WTC11 (cell line): ENCODE data around the gene RXRA. TPM values are rescaled to one million over a fixed set of nuclear protein-coding genes. Genes with fewer than 3 reads are reported as not detected.

Experiments used
- ATAC-seq: fragments of 200-7000 bp; cut with Tn5 transposase; 2 replicates; pipeline ENCODE4 v1.10.0; 2021; ENCODE audit warnings: mild to moderate bottlenecking, moderate library complexity
- CTCF ChIA-PET: fragments of 300-600 bp; sonication (Branson Sonifier 250); formaldehyde crosslinking; loops from one replicate; lab custom pipeline; 2021; ENCODE audit warnings: antibody characterized with exemption; lab: Charles Lee
- POLR2A ChIA-PET: fragments of 350-600 bp; sonication (Branson Sonifier 250); formaldehyde crosslinking; loops from one replicate; lab custom pipeline; 2021; ENCODE audit warnings: antibody characterized with exemption; lab: Charles Lee
- DNase-seq: peaks from one replicate; pipeline ENCODE4 v3.0.0; 2021; ENCODE audit warnings: low spot score
- H3K27ac Mint-ChIP-seq: 2 replicates; pipeline ENCODE4 v1.8.0; 2021; ENCODE audit warnings: mixed read lengths
- H3K27me3 Mint-ChIP-seq: 2 replicates; pipeline ENCODE4 v1.8.0; 2021; ENCODE audit warnings: low read depth, mild to moderate bottlenecking, moderate library complexity, mixed read lengths
- H3K36me3 Mint-ChIP-seq: 2 replicates; pipeline ENCODE4 v1.8.0; 2021; ENCODE audit warnings: mixed read lengths
- H3K4me1 Mint-ChIP-seq: 2 replicates; pipeline ENCODE4 v1.8.0; 2022; ENCODE audit warnings: mixed read lengths
- H3K4me3 Mint-ChIP-seq: 2 replicates; pipeline ENCODE4 v1.8.0; 2021; ENCODE audit warnings: mild to moderate bottlenecking, moderate library complexity, mixed read lengths
- H3K9me3 Mint-ChIP-seq: 2 replicates; pipeline ENCODE4 v1.8.0; 2021; ENCODE audit warnings: mixed read lengths
- ESRRA ChIP-seq: sonication (generic); formaldehyde crosslinking; IDR thresholded peaks from 2 replicates; pipeline ENCODE4 v1.8.1; 2022; ENCODE audit warnings: mild to moderate bottlenecking, missing genetic modification reagents, borderline replicate concordance
- ETV6 ChIP-seq: sonication (generic); formaldehyde crosslinking; IDR thresholded peaks from 2 replicates; pipeline ENCODE4 v1.8.1; 2022; ENCODE audit warnings: mild to moderate bottlenecking, missing genetic modification reagents
- FOXJ3 ChIP-seq: sonication (generic); formaldehyde crosslinking; IDR thresholded peaks from 2 replicates; pipeline ENCODE4 v1.9.0; 2021; ENCODE audit warnings: missing genetic modification reagents, mild to moderate bottlenecking, borderline replicate concordance
- IRF1 ChIP-seq: sonication (generic); formaldehyde crosslinking; IDR thresholded peaks from 2 replicates; pipeline ENCODE4 v1.8.0; 2023; ENCODE audit warnings: missing genetic modification reagents
- MYBL2 ChIP-seq: sonication (generic); formaldehyde crosslinking; IDR thresholded peaks from 2 replicates; pipeline ENCODE4 v1.8.1; 2023; ENCODE audit warnings: mild to moderate bottlenecking, moderate library complexity, missing genetic modification reagents
- NFATC4 ChIP-seq: fragments of 250-450 bp; sonication (Bioruptor Pico); IDR thresholded peaks from 2 replicates; pipeline ENCODE4 v1.9.0; 2021; ENCODE audit warnings: mild to moderate bottlenecking
- NFYB ChIP-seq: sonication (generic); formaldehyde crosslinking; conservative IDR thresholded peaks from 2 replicates; pipeline ENCODE4 v1.8.0; 2022; ENCODE audit warnings: low read depth, missing genetic modification reagents
- NR3C1 ChIP-seq: sonication (generic); formaldehyde crosslinking; conservative IDR thresholded peaks from 2 replicates; pipeline ENCODE4 v1.8.1; 2023; ENCODE audit warnings: low read depth, mild to moderate bottlenecking, missing genetic modification reagents
- OVOL2 ChIP-seq: fragments of 250-450 bp; sonication (Bioruptor Pico); IDR thresholded peaks from 2 replicates; pipeline ENCODE4 v1.9.0; 2021; ENCODE audit warnings: mild to moderate bottlenecking, borderline replicate concordance
- SP1 ChIP-seq: sonication (generic); formaldehyde crosslinking; conservative IDR thresholded peaks from 2 replicates; pipeline ENCODE4 v1.8.1; 2022; ENCODE audit warnings: missing genetic modification reagents
- ZBTB21 ChIP-seq: sonication (generic); formaldehyde crosslinking; IDR thresholded peaks from 2 replicates; pipeline ENCODE4 v1.8.1; 2023; ENCODE audit warnings: mild to moderate bottlenecking, missing genetic modification reagents, borderline replicate concordance
- ZNF121 ChIP-seq: sonication (generic); formaldehyde crosslinking; IDR thresholded peaks from 2 replicates; pipeline ENCODE4 v1.8.0; 2023; ENCODE audit warnings: missing genetic modification reagents
- ZNF532 ChIP-seq: fragments of 250-450 bp; sonication (Bioruptor Pico); IDR thresholded peaks from 2 replicates; pipeline ENCODE4 v1.9.0; 2021; ENCODE audit warnings: mild to moderate bottlenecking, borderline replicate concordance
- total RNA-seq: library from RNA; stranded (reverse); gene quantifications from 3 replicates; pipeline ENCODE4 v1.2.3, GENCODE V29; 2021
- TF ChIP-seq, protein P1 (sequence below): fragments of 250-450 bp; sonication (Bioruptor Pico); conservative IDR thresholded peaks from 2 replicates; pipeline ENCODE4 v1.9.0; 2021; ENCODE audit warnings: mild to moderate bottlenecking
- TF ChIP-seq, protein P2 (sequence below): sonication (generic); formaldehyde crosslinking; IDR thresholded peaks from 2 replicates; pipeline ENCODE4 v1.8.0; 2022; ENCODE audit warnings: mild to moderate bottlenecking, missing genetic modification reagents
- TF ChIP-seq, protein P3 (sequence below): fragments of 200-600 bp; IDR thresholded peaks from 2 replicates; pipeline ENCODE4 v1.8.0; 2022; ENCODE audit warnings: antibody characterized with exemption
- TF ChIP-seq, protein P4 (sequence below): sonication (generic); formaldehyde crosslinking; IDR thresholded peaks from 2 replicates; pipeline ENCODE4 v1.8.1; 2023; ENCODE audit warnings: mild to moderate bottlenecking, moderate library complexity, missing genetic modification reagents
- TF ChIP-seq, protein P5 (sequence below): sonication (generic); formaldehyde crosslinking; IDR thresholded peaks from 2 replicates; pipeline ENCODE4 v1.8.1; 2023; ENCODE audit warnings: mild to moderate bottlenecking, missing genetic modification reagents

Gene RXRA
- total RNA-seq, 1 experiment from 2014 or later, result 27.5 TPM

DNA sequence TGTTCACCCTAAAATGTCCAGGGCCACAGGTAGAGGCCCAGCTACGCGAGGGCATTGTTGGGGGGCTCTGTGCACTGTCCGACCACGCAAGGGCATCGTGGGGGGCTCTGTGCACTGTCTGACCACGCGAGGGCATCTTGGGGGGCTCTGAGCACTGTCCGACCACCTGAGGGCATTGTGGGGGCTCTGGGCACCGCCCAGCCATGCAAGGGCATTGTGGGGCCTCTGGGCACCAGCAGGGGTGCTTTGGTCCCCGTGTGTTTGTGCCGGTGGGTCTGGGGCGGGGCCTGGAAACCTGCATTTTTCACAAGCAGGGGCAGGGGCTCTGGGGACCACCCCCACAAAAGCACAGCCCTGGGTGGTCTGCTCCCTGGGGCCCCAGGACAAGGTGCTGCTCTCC is 41.5 kb upstream of the RXRA start:
- Mint-ChIP-seq H3K4me3 (no peak overlapping the region), H3K27ac (no peak overlapping the region), H3K4me1 (peaks cover 4% of the 10 kb centered on the region; the same call in 1 of the 2 replicates), H3K9me3 (no peaks in the 10 kb centered on the region)
- TF ChIP-seq FOXJ3 (CRISPR knock-in tag) (no peak), ZBTB21 (CRISPR knock-in tag) (no peak), NFYB (CRISPR knock-in tag) (no peak), NR3C1 (CRISPR knock-in tag) (no peak), ETV6 (CRISPR knock-in tag) (no peak), ZNF121 (CRISPR knock-in tag) (no peak), SP1 (no peak)
- TF ChIP-seq, all 79 proteins: peak for 0
- ATAC-seq, result no peak
- no peaks in the 10 kb centered on the region for H3K27me3 Mint-ChIP-seq
- POLR2A ChIA-PET, result no interaction called here
- DNase-seq, result no peak
- no peaks in the 10 kb centered on the region for H3K36me3 Mint-ChIP-seq
- CTCF ChIA-PET, result no interaction called here

DNA sequence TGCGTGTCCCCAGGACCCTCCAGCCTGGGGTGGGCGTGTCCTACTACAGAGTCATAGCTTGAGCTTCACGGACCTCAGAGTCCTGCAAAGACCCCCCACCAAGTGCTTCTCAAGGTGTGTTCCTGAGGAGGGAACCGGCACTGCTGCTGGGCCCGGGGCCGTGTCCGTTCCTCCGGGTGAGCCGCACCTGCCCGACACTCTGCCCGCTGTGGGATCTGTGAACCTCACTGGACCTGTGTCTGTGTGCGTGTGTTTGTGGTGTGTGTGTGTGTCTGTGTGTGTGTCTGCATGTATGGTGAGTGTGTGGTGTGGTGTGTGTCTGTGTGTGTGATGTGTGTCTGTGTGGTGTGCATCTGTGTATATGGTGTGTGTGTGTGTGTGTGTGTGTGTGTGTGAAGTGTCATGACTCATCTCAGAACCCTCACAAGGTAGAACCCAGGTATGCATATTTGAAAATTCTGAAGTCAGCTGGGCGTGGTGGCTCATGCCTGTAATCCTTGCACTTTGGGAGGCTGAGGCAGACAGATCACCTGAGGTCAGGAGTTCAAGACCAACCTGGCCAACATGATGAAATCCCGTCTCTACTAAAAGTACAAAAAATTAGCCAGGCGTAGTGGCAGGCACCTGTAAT is 40.9 kb upstream of the RXRA start:
- H3K4me1 Mint-ChIP-seq, result peaks cover 4% of the 10 kb centered on the region; the same call in 1 of the 2 replicates
- no peaks in the 10 kb centered on the region for H3K36me3 Mint-ChIP-seq
- TF ChIP-seq ZNF121 (CRISPR knock-in tag) (no peak), IRF1 (no peak), MYBL2 (CRISPR knock-in tag) (no peak), NFATC4 (no peak), ESRRA (no peak), ZNF532 (CRISPR knock-in tag) (no peak), OVOL2 (CRISPR knock-in tag) (no peak), ZBTB21 (CRISPR knock-in tag) (no peak)
- TF ChIP-seq, protein P1, sequence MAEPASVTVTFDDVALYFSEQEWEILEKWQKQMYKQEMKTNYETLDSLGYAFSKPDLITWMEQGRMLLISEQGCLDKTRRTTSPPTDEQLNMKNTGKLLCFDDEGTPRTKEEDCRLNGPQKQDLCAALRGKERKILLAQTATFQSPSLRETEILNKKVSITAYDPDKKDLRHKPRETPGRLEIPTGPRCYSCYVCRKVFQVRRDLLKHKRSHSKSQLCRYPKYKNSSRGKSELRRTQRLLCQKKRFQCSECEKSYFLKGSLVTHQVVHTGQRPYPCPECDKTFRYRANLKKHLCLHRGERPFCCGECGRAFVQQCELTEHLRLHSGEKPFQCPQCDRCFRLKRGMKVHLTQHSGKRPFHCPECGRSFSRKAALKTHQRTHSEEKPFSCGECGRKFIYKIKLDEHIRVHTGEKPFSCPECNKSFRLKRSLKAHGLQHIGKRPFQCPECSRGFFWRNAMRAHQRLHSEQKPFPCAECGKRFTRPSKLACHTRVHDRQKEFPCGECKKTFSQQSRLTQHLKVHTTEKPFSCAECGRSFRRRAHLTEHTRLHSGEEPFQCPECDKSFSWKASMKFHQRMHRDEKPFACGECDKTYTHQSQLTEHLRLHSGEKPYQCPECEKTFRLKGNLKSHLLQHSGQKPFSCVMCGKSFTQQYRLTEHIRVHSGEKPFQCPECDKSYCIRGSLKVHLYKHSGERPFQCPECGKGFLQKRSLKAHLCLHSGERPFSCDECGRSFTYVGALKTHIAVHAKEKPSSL (CRISPR knock-in tag), result no peak
- TF ChIP-seq, protein P2, sequence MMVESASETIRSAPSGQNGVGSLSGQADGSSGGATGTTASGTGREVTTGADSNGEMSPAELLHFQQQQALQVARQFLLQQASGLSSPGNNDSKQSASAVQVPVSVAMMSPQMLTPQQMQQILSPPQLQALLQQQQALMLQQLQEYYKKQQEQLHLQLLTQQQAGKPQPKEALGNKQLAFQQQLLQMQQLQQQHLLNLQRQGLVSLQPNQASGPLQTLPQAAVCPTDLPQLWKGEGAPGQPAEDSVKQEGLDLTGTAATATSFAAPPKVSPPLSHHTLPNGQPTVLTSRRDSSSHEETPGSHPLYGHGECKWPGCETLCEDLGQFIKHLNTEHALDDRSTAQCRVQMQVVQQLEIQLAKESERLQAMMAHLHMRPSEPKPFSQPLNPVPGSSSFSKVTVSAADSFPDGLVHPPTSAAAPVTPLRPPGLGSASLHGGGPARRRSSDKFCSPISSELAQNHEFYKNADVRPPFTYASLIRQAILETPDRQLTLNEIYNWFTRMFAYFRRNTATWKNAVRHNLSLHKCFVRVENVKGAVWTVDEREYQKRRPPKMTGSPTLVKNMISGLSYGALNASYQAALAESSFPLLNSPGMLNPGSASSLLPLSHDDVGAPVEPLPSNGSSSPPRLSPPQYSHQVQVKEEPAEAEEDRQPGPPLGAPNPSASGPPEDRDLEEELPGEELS (CRISPR knock-in tag), result no peak
- TF ChIP-seq, protein P3, sequence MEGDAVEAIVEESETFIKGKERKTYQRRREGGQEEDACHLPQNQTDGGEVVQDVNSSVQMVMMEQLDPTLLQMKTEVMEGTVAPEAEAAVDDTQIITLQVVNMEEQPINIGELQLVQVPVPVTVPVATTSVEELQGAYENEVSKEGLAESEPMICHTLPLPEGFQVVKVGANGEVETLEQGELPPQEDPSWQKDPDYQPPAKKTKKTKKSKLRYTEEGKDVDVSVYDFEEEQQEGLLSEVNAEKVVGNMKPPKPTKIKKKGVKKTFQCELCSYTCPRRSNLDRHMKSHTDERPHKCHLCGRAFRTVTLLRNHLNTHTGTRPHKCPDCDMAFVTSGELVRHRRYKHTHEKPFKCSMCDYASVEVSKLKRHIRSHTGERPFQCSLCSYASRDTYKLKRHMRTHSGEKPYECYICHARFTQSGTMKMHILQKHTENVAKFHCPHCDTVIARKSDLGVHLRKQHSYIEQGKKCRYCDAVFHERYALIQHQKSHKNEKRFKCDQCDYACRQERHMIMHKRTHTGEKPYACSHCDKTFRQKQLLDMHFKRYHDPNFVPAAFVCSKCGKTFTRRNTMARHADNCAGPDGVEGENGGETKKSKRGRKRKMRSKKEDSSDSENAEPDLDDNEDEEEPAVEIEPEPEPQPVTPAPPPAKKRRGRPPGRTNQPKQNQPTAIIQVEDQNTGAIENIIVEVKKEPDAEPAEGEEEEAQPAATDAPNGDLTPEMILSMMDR, result no peak
- TF ChIP-seq, protein P4, sequence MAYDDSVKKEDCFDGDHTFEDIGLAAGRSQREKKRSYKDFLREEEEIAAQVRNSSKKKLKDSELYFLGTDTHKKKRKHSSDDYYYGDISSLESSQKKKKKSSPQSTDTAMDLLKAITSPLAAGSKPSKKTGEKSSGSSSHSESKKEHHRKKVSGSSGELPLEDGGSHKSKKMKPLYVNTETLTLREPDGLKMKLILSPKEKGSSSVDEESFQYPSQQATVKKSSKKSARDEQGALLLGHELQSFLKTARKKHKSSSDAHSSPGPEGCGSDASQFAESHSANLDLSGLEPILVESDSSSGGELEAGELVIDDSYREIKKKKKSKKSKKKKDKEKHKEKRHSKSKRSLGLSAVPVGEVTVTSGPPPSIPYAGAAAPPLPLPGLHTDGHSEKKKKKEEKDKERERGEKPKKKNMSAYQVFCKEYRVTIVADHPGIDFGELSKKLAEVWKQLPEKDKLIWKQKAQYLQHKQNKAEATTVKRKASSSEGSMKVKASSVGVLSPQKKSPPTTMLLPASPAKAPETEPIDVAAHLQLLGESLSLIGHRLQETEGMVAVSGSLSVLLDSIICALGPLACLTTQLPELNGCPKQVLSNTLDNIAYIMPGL (CRISPR knock-in tag), result no peak
- TF ChIP-seq, protein P5, sequence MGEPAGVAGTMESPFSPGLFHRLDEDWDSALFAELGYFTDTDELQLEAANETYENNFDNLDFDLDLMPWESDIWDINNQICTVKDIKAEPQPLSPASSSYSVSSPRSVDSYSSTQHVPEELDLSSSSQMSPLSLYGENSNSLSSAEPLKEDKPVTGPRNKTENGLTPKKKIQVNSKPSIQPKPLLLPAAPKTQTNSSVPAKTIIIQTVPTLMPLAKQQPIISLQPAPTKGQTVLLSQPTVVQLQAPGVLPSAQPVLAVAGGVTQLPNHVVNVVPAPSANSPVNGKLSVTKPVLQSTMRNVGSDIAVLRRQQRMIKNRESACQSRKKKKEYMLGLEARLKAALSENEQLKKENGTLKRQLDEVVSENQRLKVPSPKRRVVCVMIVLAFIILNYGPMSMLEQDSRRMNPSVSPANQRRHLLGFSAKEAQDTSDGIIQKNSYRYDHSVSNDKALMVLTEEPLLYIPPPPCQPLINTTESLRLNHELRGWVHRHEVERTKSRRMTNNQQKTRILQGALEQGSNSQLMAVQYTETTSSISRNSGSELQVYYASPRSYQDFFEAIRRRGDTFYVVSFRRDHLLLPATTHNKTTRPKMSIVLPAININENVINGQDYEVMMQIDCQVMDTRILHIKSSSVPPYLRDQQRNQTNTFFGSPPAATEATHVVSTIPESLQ (CRISPR knock-in tag), result no peak
- H3K27me3 Mint-ChIP-seq, result no peaks in the 10 kb centered on the region
- no peak for DNase-seq
- no peak for ATAC-seq
- POLR2A ChIA-PET, result no interaction called here
- H3K4me3 Mint-ChIP-seq, result no peak overlapping the region
- peak overlapping the region; percentile 41 for H3K27ac Mint-ChIP-seq
- CTCF ChIA-PET, result no interaction called here
- H3K9me3 Mint-ChIP-seq, result no peaks in the 10 kb centered on the region
